Stimulated activated CD4-positive, alpha-beta T cell treated with anti-CD3 and anti-CD28 coated beads, TNF-alpha, amount 100 ng/mL, for 4 hours (primary cell): ENCODE data around the gene SIGLEC1.

ENCODE experiments used
- DNase-seq, 3 experiments: peaks; one replicate each; pipeline ENCODE4 v3.0.0-alpha.2; 2020; ENCODE audit warnings: low read depth in 3 of 3

Gene SIGLEC1

DNA sequence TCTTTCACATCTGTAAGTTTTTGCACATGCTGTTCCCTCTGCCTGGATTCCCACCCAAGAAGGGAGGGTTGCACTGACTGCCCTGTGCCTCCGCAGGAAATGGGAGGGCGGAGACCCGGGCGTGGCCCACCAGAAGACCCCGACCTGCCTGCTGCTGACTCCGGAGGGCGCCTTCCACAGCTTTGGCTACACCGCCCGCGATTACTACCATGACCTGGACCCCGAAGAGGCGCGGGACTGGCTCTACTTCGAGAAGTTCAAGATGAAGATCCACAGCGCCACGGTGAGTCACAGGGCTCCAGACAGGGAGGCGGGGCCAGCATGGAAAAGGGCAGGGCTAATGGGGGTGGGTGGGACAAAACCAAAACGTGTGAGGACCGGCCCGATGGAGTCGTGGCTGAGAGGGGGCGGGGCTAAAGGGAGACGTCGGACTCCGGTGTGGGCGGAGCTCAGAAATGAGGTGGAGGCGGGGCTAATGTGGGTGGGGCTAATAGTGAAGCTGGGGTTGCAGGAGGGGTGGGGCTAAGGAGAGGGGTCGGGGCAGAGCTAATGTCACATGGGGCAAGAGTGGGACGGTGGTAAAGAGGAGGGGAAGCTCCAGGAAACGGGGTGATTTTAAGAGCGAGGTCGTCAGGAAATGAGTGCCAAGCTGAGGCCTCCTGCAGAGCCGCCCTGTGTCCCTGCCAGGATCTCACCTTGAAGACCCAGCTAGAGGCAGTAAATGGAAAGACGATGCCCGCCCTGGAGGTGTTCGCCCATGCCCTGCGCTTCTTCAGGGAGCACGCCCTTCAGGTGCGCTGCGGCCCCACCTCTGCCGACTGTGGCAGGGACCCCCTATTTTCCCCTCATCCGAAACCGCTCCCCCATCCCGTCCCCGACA lies 32.6 kb upstream of the SIGLEC1 start:
- peak; percentile 55 to 65 (median 63) for DNase-seq

DNA sequence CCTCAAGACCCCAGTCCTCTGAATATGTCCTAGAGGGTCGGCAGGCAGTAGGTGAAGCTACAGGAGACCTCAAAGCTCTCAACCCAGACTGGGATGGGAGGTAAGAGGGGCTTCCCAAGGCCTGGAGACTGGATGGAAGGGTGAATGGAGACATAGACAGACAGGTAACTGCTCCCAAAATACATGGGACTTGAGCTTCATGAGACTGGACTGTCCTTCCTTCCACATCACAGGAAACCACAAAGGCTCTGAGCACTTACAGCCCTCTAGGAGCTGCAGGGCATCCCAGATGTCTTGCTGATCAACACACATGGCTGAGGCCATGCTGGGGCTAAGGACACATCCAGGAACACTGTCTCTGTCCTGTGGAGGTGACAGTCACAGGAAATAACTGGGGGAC lies 31.6 kb upstream of the SIGLEC1 start:
- no peak for DNase-seq

GRCh38 chr20:3743251-3743650 lies 30.9 kb upstream of the SIGLEC1 start:
- DNase-seq: no peak

GRCh38 chr20:3741836-3742458 lies 29.5 kb upstream of the SIGLEC1 start:
- no peak for DNase-seq

DNA sequence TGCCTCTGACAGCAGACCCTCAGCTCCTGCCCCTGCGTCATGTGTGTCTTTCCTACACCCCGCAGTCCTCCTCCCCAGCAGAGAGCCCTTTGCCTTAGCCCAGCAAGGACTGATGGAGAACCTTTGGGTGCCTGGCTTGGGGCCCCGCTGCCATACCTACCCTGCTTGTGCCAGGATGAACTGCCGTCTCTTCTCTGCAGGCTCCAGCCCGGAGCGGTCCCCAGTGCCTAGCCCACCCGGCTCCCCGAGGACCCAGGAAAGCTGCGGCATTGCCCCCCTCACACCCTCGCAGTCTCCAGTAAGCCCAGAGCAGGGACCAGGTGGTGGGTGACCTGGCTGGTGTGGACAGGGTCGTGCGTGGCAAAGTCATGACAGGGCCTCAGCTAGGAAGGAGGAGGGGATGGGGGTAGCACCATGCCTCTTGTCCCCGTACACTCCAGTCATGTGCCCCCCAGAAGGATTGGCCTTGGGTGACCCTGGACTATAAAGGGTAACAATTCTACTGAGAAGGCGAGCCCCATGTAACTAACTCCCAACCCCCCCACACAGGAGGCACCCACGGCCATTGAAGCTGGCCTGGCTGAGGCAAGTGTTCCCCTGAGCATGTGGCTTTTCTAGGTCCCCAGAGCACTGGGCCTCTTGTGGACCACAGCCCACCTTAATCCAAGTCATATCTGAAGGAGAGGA lies 28.4 kb upstream of the SIGLEC1 start:
- no peak for DNase-seq

GRCh38 chr20:3739926-3740451 lies 27.6 kb upstream of the SIGLEC1 start:
- DNase-seq: no peak

DNA sequence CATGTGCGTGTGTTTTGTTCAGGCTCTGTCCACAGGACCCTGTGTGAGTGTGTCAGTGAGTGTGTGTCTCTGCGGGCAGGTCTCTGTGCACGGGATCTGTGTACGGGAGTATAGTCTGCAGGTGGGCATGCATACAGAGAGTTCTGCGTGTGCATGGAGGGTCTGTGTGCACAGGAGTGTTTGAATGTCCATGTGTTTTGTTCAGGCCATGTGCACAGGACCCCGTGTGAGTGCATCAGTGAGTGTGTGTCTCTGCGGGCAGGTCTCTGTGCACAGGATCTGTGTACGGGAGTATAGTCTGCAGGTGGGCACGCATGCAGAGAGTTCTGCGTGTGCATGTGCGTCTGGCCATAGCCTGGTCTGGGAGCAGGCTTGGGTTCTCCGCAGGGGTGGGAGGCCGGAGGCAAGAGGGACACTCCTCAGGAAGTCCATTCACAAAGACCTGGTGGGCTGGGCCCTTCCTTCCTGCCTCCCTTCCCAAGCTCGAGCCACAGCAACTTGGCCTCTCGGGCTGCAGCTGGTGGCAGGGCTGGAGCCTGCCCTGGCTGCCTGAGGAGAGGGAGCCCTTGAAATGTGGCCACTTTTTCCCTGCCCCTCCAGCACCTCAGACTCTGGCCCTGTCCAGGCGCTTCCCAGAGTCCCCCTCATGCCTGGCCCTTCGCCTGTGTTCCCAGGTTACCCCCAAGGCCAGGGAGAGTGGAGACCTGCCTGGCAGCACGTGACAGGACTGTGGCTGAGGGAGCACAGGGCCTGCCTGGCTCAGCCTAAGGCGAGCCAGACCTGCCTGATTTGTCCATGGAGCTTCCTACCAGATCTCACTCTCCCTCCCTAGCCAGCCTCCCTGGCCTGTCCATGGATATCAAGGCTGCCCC lies 26.9 kb upstream of the SIGLEC1 start:
- no peak for DNase-seq

DNA sequence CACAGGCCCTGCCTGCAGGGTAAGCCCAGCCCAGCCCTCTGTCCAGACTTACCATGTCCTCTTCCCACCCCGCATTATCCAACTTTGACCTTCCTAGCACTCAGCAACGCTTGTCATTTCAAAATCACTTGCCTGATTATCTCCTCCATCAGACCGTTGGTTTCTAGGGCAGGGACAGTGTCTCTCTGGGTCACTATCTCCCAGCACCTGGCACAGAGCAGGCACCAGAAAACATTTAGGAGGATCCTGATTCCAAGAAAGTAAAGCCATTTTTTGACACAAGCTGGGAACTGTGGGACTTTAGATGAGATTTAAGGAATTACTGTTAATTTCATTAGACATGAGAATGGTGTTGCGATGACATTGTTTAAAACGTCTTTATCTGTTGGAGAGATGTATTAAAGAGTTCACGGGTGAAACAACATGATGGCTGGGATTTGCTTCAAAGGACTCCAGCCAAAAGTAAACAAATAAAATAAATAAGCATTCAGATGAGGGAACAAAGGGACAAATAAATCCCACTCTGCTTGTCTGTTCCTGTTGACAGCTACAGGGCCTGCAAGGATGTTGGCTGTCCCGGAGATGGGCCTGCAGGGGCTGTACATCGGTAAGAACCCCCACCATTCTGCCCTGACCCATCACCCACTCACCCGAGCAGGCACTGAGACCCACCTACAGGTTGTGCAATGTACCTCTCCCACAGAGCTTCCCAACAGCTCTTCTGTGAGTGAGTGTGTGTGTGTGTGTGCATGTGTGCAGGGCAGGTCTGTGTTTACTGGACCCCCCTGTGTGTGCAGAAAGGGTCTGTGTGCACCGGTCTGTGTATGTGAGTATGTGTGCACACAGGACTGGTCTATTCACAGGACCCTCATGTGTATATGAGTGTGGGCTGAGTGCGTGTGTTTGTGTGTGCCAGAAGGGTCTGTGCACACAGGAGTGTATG lies 26.0 kb upstream of the SIGLEC1 start:
- DNase-seq: no peak

DNA sequence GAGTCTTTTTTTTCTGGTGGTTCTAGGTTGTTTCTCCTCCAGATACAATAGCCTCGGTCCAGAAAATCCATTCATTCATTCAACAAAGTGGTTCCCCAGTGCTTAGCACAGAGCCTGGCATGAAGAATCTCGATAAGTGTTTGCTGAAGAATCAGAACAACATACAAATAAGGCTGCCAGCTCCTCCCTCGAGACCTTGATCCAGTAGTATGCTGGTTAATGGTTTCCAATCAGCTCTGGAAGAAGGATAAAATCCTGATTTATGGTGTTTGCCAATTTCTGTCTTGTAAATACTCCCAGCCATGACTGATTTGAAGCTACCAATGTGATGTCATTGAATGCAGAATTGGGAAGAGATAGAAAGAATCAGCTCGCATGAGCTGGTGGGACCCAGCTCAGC lies 23.4 kb upstream of the SIGLEC1 start:
- DNase-seq: no peak

DNA sequence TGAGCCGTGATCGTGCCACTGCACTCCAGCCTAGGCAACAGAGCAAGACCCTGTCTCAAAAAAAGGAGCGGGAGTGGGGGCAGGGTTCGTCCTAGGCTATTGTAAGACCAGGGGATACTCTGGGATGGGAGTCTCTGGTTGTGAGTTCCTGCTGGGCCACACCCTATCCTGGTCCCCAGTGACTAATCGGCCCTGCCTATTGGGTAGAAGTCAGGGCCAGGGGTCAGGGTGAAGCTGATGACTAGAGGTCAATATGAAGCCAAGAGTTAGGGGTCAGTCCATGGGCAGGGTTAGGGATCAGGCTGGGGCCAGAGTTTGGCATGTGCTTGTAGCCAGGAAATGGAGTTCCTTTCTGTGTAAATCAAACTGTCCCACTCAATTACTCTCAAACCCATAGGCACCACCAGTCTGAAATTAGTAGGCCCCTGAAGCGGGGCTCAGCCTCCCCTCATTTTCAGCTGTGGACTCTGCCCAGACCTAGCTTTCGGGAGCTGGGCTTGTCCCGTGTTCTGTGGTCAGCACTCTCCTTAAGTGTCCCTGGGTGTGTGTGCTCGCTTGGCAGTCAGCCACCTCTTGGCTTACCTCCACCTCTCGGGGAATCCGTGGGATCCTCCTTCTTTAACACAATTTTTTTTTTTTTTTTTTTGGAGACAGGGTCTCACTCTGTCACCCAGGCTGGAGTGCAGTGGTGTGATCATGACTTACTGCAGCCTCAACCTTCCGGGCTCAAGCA lies 21.9 kb upstream of the SIGLEC1 start:
- no peak for DNase-seq

GRCh38 chr20:3733119-3733995 lies 21.0 kb upstream of the SIGLEC1 start:
- DNase-seq: no peak

DNA sequence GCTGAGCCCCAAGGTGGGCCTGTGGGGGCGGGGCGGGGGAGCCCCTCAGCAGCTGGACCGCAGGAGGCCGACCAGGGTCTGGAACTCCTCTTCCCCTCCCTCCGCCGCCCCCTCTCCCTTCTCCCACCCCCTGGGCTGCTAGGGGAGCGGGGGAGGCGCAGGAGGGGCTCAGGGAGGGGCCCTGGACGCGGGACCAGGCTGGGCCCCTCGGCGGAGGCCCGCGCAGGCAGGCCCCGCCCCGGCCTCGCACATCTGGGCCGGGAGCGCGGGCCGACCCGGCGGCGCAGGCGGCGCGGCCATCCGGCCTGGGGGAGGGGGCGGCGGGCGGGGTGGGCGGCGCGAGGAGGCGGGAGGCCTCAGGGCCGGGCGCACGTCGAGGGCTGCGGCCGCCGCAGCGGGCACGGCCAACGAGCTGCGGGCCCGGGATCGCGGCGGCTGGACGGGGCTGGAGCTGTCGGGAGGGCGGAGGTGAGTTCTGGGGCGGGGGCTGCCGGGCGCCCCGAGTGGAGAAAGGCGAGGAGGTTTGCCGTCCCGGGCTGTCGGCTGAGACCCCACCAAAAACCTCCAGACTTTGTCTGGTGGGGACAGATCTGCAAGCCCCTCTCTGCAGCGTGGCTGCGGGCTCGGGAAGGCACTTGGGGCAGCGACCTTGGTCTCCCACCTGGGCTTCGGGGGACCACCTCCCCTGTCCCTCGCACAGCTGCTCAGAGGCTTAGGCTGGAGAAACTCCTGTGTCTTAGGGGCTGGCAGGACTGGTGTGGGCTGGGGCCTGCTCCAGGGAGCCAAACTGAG lies 20.1 kb upstream of the SIGLEC1 start, which contains the start of gene HSPA12B:
TSS of gene HSPA12B (plus strand) at position 359 of the 792 bp plus-strand sequence. CDS start 5,990 bp downstream, outside the sequence.
- DNase-seq: no peak

GRCh38 chr20:3731944-3732326 lies 19.5 kb upstream of the SIGLEC1 start:
- DNase-seq: no peak

GRCh38 chr20:3730803-3731672 lies 18.6 kb upstream of the SIGLEC1 start:
- no peak for DNase-seq

- no peak for DNase-seq
Measured at GRCh38 chr20:3729811-3730540, 17.6 kb upstream of the SIGLEC1 start.

- DNase-seq: no peak
Measured at GRCh38 chr20:3729378-3729777, 17.0 kb upstream of the SIGLEC1 start.
